GM19240 (cell line): Measurements from ENCODE around the gene SYNE2.

ENCODE experiments used
- DNase-seq: peaks from one replicate; pipeline ENCODE4 v3.0.0; 2011; ENCODE audit warnings: low spot score; ENCODE audit not compliant: insufficient read length

SYNE2 gene

GRCh38 chr14:63952933-63953437 lies 100.2 kb downstream of the SYNE2 start:
- no peak for DNase-seq

GRCh38 chr14:63956326-63956725 lies 103.5 kb downstream of the SYNE2 start:
- DNase-seq: no peak

- no peak for DNase-seq
Measured at GRCh38 chr14:63960926-63961567, 108.2 kb downstream of the SYNE2 start.

GRCh38 chr14:63962906-63963305 lies 110.1 kb downstream of the SYNE2 start:
- DNase-seq: no peak

- DNase-seq: no peak
Measured at GRCh38 chr14:63963439-63963838, 110.6 kb downstream of the SYNE2 start.

GRCh38 chr14:63964113-63964512 lies 111.3 kb downstream of the SYNE2 start:
- DNase-seq: no peak

- DNase-seq: no peak
Measured at GRCh38 chr14:63966407-63966806, 113.6 kb downstream of the SYNE2 start.

- DNase-seq: no peak
Measured at GRCh38 chr14:63972323-63972932, 119.6 kb downstream of the SYNE2 start.

GRCh38 chr14:63974176-63974575 lies 121.4 kb downstream of the SYNE2 start:
- no peak for DNase-seq

- DNase-seq: no peak
Measured at GRCh38 chr14:63981569-63981968, 128.8 kb downstream of the SYNE2 start.

- no peak for DNase-seq
Measured at GRCh38 chr14:63982156-63982555, 129.4 kb downstream of the SYNE2 start.

- no peak for DNase-seq
Measured at GRCh38 chr14:63982629-63983028, 129.8 kb downstream of the SYNE2 start.

- no peak for DNase-seq
Measured at GRCh38 chr14:63986789-63987533, 134.2 kb downstream of the SYNE2 start.

- DNase-seq: no peak
Measured at GRCh38 chr14:63988579-63988978, 135.8 kb downstream of the SYNE2 start.

- DNase-seq: no peak
Measured at GRCh38 chr14:63991833-63992232, 139.0 kb downstream of the SYNE2 start.

- DNase-seq: no peak
Measured at GRCh38 chr14:63992858-63993257, 140.1 kb downstream of the SYNE2 start.

- no peak for DNase-seq
Measured at GRCh38 chr14:63993992-63994391, 141.2 kb downstream of the SYNE2 start.

- DNase-seq: no peak
Measured at GRCh38 chr14:63995285-63995684, 142.5 kb downstream of the SYNE2 start.

GRCh38 chr14:63996016-63996415 lies 143.2 kb downstream of the SYNE2 start:
- no peak for DNase-seq

- no peak for DNase-seq
Measured at GRCh38 chr14:63996625-63997220, 143.9 kb downstream of the SYNE2 start.

- DNase-seq: no peak
Measured at GRCh38 chr14:64000749-64001148, 147.9 kb downstream of the SYNE2 start.

- DNase-seq: no peak
Measured at GRCh38 chr14:64005822-64006221, 153.0 kb downstream of the SYNE2 start.
